GM18951 (cell line): ENCODE measurements around the gene IRF2.
A peak's percentile ranks its signal among the peaks of the same experiment; 100 is the strongest.
"Not testable (repeated sequence)": the region's sequence is repeated elsewhere in the genome, so short reads cannot be mapped to it uniquely, and the experiment has no call there.

ENCODE experiments used
- POLR2A ChIP-seq: IDR thresholded peaks from 4 replicates; pipeline ENCODE4 v1.6.1; 2011; ENCODE audit warnings: mild to moderate bottlenecking; ENCODE audit not compliant: insufficient read length, insufficient read depth; ENCODE audit errors: extremely low read depth
- in situ Hi-C: fragments of 300-500 bp; cut with MboI; formaldehyde crosslinking; loops from one replicate; pipeline ENCODE4 v1.12.0; 2022; ENCODE audit warnings: low sequenced_read_pairs, mixed read lengths, inconsistent platforms; ENCODE audit not compliant: unreplicated experiment

Gene IRF2

GRCh38 chr4:184355857-184356256 is 118.5 kb downstream of the IRF2 start:
- in situ Hi-C loops, result no loop called here
- TF ChIP-seq POLR2A, result no peak

DNA sequence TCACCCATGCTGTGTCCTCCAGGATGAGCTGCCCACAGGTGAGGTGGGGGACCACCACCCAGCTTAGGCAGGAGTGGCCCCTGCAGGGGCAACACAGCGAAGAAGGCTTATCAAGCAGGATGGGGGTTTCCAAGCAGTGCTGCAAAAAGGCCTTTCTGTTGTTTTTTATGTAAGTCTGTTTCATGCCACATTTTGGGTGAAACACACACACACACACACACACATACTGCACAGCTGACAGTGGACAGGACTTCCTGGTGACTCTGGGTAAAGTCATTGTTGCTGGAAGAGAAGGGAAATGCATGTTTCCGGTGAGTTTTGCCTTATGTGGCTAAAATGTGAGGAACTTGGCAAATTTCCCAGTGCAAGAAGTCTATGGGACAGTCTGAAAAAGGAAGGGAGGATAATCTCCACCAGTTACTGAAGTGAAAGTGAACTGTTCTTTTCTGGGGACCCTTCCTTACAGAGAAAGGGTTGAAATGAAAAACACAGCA is 119.2 kb downstream of the IRF2 start:
- in situ Hi-C loops, result no loop called here
- TF ChIP-seq POLR2A, result peak; percentile 11

GRCh38 chr4:184352891-184353290 is 121.5 kb downstream of the IRF2 start:
- no peak for TF ChIP-seq POLR2A
- in situ Hi-C loops, result no loop called here

- in situ Hi-C loops, result no loop called here
- no peak for TF ChIP-seq POLR2A
Measured at GRCh38 chr4:184351560-184352451, 122.5 kb downstream of the IRF2 start.

GRCh38 chr4:184350964-184351363 is 123.4 kb downstream of the IRF2 start:
- TF ChIP-seq POLR2A, result no peak
- in situ Hi-C loops, result no loop called here

GRCh38 chr4:184350213-184350817 is 124.0 kb downstream of the IRF2 start:
- in situ Hi-C loops, result no loop called here
- no peak for TF ChIP-seq POLR2A

DNA sequence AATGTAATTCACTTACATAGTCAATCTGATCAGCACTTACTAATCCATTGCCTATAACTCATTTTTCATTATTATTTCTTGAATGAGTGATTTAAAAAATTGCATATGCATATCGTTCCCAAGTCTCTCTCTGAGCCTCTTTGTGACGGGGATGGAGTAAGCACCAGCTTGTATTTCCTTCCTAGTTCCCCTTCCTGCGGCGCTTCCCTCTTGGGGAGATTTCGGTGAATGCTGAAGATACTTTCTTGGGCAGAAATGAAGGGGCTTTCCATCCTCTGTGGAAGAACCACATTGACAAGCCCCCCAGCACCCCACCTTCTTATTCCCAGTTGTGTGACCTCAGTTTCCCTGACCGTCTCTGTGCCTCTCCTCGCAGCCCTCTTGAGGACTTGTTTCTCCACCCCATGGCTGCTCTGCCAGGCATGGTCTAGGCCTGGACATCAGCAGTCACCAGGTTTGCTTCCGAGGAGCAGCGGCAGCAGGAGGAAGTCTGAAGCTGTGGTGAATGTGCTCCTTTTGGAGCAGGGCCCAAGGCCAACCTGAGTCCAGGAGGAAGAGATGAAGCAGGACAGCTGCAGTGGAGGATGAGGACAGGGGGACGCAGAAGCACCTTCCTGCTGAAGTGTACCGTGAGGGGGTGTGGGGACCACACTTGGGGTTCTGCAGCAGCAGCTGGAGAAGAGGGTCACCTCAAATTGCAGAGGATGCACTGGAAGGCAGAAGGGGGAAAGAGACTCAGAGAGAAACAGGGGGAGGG is 124.9 kb downstream of the IRF2 start:
- in situ Hi-C loops, result no loop called here

GRCh38 chr4:184348311-184349233 is 125.8 kb downstream of the IRF2 start:
- TF ChIP-seq POLR2A, result no peak
- in situ Hi-C loops, result no loop called here

More for the DNA sequence above, 124.9 kb downstream of the IRF2 start:
- no peak for TF ChIP-seq POLR2A

DNA sequence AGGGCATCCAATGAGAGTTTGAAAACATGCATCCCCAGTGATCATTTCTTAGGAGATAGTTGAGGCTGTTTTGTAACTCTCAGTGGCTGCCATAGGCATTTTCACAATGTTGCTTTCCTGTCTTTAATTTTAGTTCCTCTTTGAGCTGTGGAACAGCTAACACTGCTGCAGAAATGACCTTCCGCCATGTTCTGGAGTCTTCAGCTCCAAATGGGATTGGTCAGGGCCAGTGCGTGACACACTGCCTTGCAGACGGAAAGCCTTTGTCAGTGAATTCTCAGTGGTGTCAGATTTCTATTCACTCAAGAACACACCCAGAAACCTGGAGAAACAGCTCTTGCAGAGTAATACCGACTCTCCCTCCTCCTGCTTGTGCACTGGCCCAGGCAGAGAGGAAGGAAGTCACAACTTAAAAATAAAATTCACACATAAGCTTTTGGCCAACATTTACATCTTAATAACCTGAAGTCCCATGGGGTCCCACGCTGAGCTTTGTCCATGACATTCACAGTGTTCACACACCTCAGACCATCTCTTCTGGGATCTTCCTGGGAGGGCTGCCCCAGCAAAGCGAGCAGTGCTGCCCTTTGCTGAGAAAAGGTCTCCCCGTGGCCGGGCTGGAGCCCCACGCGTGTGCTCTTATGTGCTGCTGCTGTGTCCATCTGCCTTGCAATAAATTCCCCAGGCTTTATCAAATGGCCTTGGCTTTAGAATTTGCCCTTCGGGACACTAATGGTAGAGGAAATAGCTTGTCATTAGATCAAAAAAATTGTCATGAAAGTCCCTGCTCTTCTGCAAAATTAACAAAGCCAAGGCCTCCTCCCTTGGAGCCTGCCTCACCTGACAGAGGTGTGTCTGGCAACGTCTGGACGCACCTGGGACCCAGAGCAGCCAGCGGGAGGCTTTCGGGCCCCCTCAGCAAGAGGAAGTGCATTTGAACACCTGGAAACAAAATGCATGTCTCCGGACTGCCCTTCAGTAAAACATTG is 126.8 kb downstream of the IRF2 start:
- peak; percentile 43 for TF ChIP-seq POLR2A
- in situ Hi-C loops, result no loop called here

DNA sequence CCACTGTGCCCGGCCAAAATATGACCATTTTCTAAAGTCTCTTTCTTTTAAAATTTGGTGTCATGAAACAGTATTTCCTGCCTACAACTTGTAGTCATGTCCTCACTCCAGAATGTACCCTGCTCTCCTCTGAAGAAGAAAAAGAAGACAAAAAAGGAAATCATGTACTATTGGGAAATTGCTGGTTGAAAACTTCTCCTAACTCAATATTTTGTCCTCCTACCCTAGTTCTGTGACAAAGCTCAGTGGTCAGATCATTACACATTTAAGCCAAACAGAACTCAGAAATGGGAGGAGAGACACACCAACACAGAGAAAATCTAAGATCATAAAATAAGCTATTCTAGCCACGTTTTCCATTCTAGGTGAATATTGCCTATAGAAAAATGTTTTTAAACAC is 127.7 kb downstream of the IRF2 start:
- in situ Hi-C loops, result no loop called here
- no peak for TF ChIP-seq POLR2A

- in situ Hi-C loops, result not testable (repeated sequence)
Measured at GRCh38 chr4:184346273-184346672, 128.1 kb downstream of the IRF2 start.
